GM23338 (cell line): ENCODE data around the gene GLIS2.

Experiments
- EZH2 ChIP-seq: fragments of 200-600 bp; sonication (generic); IDR thresholded peaks from one replicate; pipeline ENCODE4 v1.8.0; 2017; ENCODE audit warnings: antibody characterized with exemption, mild to moderate bottlenecking, low read depth; ENCODE audit not compliant: unreplicated experiment
- POLR2AphosphoS5 ChIP-seq: IDR thresholded peaks from 2 replicates; pipeline ENCODE4 v1.6.1; 2016; ENCODE audit warnings: antibody characterized with exemption, low read depth
- TF ChIP-seq, protein P1 (sequence below), 2 experiments: fragments of 200-600 bp in 1 of 2; sonication (generic) in 1 of 2; conservative IDR thresholded peaks; 2 replicates each; pipeline versions ENCODE4 v1.5.1 to v1.6.1; 2016 to 2017; ENCODE audit warnings: antibody characterized with exemption in 2 of 2, low read depth in 2 of 2, mild to moderate bottlenecking in 2 of 2, moderate library complexity in 1 of 2
- TF ChIP-seq, protein P2 (sequence below): IDR thresholded peaks from one replicate; pipeline ENCODE4 v1.6.1; 2018; ENCODE audit warnings: antibody characterized with exemption; ENCODE audit not compliant: unreplicated experiment

DNA sequence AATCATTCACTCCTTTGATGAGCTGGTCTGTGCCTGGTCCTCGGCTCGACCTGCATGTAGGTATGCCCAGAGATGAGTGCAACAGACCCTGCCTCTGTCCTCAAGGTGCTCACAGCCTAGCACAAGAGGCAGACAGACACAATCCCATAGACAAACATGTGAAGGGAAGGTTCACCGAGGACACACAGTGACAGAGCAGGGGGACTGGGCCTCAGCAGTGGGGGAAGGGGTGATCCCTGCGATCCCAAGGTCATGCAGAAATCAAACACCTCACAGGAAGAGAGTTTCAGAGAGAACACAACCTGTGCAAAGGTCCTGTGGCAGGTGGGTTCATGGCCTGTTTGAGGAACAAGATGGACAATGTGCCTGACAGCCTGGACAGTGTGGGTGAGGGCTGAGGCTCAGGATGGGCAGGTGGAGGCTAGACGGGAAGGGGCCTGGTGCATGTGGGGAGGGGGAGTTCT lies 51.6 kb downstream of the GLIS2 start:
- no peak for TF ChIP-seq EZH2
- TF ChIP-seq, protein P1, sequence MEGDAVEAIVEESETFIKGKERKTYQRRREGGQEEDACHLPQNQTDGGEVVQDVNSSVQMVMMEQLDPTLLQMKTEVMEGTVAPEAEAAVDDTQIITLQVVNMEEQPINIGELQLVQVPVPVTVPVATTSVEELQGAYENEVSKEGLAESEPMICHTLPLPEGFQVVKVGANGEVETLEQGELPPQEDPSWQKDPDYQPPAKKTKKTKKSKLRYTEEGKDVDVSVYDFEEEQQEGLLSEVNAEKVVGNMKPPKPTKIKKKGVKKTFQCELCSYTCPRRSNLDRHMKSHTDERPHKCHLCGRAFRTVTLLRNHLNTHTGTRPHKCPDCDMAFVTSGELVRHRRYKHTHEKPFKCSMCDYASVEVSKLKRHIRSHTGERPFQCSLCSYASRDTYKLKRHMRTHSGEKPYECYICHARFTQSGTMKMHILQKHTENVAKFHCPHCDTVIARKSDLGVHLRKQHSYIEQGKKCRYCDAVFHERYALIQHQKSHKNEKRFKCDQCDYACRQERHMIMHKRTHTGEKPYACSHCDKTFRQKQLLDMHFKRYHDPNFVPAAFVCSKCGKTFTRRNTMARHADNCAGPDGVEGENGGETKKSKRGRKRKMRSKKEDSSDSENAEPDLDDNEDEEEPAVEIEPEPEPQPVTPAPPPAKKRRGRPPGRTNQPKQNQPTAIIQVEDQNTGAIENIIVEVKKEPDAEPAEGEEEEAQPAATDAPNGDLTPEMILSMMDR (conservative IDR thresholded peaks at IDR 0.05; ENCODE audit: low read depth in 2 of 2): no peak
- TF ChIP-seq, protein P2, sequence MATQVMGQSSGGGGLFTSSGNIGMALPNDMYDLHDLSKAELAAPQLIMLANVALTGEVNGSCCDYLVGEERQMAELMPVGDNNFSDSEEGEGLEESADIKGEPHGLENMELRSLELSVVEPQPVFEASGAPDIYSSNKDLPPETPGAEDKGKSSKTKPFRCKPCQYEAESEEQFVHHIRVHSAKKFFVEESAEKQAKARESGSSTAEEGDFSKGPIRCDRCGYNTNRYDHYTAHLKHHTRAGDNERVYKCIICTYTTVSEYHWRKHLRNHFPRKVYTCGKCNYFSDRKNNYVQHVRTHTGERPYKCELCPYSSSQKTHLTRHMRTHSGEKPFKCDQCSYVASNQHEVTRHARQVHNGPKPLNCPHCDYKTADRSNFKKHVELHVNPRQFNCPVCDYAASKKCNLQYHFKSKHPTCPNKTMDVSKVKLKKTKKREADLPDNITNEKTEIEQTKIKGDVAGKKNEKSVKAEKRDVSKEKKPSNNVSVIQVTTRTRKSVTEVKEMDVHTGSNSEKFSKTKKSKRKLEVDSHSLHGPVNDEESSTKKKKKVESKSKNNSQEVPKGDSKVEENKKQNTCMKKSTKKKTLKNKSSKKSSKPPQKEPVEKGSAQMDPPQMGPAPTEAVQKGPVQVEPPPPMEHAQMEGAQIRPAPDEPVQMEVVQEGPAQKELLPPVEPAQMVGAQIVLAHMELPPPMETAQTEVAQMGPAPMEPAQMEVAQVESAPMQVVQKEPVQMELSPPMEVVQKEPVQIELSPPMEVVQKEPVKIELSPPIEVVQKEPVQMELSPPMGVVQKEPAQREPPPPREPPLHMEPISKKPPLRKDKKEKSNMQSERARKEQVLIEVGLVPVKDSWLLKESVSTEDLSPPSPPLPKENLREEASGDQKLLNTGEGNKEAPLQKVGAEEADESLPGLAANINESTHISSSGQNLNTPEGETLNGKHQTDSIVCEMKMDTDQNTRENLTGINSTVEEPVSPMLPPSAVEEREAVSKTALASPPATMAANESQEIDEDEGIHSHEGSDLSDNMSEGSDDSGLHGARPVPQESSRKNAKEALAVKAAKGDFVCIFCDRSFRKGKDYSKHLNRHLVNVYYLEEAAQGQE: no peak
- TF ChIP-seq POLR2AphosphoS5: no peak
